ENCODE measurements around the gene MED27.
"Not testable (repeated sequence)": the region's sequence is repeated elsewhere in the genome, so short reads cannot be mapped to it uniquely, and the experiment has no call there.

Gene MED27

GRCh38 chr9:132077881-132078698 lies 1.6 kb downstream of the MED27 start:
- no peak for DNase-seq (ENCODE audit: low spot score)

GRCh38 chr9:132075853-132076252 lies 3.8 kb downstream of the MED27 start:
- DNase-seq (ENCODE audit: low spot score): no peak

DNA sequence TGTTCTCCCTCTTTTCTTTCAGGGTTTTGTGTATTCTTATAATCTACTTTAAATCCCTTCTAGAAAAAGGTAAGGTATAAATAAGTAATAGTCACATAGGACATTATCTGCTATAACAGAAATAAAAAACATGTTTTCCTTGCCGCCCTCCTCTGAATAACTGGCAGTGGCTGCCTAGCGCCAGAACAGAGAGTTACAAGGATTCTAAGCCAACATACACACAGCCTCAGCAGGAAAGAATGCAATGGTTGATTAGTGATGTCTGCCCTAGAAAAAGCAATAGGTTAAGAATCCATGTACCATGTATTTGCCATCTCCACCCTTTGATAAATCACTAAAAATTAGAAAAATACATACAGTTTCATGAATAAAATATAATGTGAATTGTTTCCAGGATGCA lies 4.9 kb downstream of the MED27 start:
- DNase-seq (ENCODE audit: low spot score): no peak

DNA sequence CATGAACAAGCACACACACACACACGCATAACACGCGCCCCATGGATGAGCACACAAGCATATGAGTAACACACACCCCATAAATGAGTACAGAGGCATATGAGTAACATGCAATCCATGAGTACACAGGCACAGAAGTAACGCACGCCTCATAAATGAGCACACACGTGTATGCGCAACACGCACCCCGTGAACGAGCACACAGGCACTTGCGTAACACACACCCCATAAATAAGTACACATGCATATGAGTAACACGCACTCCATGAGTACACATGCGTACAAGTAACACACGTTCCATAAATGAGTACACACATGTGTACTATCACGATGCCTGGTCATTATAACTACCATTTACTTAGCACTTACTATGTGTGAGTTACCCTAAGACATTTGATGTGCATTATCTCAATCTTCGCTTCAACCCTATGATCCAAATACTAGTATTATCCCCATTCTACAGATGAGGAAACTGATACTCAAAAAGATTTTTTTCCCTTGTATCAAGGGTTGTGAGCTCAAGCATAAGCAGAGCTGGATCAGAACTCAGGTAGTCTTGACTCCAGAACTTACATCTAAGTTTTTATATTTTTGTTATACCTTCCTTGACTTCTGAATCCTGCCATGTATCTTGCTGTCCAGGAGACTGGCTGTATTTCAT lies 7.7 kb downstream of the MED27 start:
- no peak for DNase-seq (ENCODE audit: low spot score)

GRCh38 chr9:132069046-132069898 lies 10.4 kb downstream of the MED27 start:
- DNase-seq (ENCODE audit: low spot score): no peak

DNA sequence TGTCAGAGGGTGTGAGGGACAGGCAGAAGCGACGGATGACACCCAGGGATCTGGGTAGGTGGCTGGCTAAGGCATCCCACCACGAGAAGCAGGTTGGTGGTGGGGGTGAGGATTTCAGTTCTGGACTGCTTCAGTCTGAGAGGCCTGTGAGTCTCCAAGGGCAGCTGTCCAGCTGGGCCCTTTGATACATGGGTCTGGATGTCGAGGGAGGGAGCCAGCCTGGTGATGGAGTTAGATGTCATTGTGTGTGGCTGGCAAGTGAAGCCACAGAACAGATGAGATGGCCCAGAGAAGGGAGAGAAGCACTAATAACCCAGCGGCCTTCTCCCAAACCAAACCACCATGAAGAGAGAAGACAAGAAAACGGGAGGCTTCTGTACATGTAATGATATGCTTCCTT lies 11.1 kb downstream of the MED27 start:
- DNase-seq (ENCODE audit: low spot score): no peak

DNA sequence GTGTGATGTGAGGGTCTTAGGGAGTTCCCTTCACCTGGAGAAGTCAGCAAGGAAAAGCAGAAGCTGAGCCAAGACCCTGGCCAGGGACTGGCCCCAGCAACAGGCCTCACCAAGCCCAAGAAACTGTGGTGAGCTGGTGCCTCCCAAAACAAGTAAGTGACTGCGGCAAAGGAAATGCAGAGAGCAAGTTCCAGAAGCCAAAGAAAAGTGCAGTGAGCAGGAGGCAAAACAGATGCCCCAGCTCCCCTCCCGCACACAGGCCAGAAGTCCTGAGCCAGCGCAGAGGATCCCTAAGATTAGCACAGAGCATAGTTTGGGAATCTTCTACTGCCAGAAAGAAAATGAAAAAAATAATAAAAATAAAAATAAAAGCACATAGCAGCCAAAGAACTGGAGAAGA lies 13.2 kb downstream of the MED27 start:
- no peak for DNase-seq (ENCODE audit: low spot score)

DNA sequence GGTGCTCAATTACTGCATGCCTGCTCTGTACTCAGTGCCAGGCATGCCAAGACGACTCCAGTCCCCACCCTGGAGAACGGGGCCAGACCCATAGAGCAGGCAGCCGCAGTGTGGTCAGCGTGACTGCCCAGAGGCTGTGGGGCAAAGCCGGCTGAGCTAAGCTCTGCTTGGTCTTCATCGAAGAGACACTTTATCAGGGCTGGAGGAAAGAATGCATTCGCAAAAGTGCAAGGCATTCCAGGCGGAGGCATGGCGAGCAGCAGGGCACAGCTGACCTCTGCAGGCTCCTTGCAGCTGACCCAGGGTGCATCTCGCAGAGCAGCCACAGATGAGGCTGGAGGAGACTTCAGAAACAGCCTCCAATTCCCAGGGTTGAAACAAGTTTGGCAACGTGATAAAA lies 13.6 kb downstream of the MED27 start:
- no peak for DNase-seq (ENCODE audit: low spot score)

- DNase-seq (ENCODE audit: low spot score): no peak
Measured at GRCh38 chr9:132063281-132063680, 16.4 kb downstream of the MED27 start.

- DNase-seq (ENCODE audit: low spot score): no peak
Measured at GRCh38 chr9:132062806-132063205, 16.9 kb downstream of the MED27 start.

- DNase-seq (ENCODE audit: low spot score): no peak
Measured at GRCh38 chr9:132061526-132061925, 18.1 kb downstream of the MED27 start.

DNA sequence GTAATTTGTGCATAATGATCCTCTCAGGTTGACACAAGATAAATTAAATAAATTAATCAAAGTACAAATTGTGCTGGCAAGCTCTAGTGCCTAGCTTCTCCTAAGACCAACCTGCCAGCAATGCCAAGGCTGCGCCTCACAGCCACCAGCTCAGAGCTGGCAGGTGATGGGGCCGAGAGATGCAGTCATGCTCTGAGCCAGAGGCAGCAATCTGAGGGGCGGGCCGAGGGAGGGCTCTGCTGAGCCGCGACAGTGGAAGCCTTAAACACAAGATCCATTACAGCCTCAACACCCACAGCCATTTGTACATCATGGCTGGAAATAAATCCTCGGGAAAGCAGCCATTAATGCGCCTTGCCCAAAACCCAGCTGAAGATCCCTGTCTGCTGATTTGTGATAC lies 20.3 kb downstream of the MED27 start:
- DNase-seq (ENCODE audit: low spot score): no peak

GRCh38 chr9:132058226-132058625 lies 21.4 kb downstream of the MED27 start:
- DNase-seq (ENCODE audit: low spot score): not testable (repeated sequence)

DNA sequence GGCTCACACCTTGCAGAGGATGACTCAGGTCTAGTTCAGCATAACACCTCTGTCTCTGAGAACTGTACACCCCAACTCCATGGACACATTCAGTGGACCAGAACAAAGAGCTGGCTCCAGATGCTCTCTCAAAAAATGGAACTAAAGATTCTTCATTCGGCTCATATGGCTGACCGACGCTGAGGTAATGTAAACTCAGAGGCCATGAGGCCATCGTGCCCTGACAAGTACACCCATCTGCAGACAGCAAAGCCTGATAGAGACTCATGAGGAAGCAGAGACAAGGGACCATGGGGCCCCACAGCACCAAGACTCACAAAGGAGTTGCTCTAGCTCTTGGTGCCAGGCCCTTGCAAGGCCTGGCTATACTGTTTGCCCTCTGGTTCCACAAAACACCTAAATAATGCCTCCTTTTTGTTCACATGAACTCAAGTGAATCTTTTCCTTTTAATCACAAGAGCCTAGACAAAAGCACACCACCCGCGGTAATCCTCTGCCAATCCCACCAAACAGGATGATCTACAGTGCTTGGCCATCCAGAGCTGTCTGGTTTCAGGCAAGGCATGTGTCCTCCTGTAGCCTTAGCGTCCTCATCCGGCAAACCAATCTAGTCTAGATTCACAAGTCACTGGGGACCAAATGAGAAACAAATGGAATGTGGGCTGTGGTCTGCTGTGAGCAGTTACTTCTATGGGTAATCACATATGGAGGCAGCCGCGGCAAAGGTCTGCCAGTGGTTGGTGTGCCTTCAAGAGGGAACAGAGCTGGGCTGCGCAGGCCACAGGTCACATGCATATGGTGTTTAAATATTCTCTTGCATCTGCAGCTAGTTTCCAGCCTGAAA lies 22.7 kb downstream of the MED27 start:
- no peak for DNase-seq (ENCODE audit: low spot score)

DNA sequence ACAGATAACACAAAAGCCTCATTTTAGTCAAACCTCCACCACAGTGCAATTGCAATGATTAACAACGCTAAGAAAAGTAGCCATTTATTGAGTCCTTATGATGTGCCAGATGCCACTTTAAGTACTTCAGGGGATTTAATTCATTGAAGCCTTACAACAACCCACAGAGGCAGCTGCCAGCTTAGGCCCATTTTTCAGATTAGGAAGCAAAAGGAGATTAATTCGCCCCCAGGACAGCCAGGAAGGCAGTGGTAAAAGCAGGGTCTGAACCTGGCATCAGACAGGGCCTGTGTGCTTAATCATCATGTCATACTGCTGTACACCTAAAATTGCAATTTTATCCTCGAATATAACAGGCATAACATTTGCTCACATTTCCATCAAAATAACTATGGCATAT lies 23.9 kb downstream of the MED27 start:
- DNase-seq (ENCODE audit: low spot score): no peak

DNA sequence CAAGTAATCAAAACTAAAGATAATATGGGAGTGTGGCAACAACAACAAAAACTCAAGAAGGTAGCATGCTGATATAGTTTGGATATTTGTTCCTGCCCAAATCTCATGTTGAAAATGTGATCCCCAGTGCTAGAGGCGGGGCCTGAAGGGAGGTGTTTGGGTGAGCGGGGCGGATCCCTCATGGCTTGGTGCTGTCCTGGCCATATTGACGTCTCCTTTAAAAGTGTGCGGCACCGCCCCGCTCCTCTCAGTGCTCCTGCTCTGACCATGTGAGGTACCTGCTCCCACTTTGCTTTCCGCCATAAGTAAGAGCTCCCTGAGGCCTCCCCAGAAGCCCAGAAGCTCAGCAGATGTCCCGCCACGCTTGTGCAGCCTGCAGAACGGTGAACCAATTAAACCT lies 25.6 kb downstream of the MED27 start:
- no peak for DNase-seq (ENCODE audit: low spot score)

- DNase-seq (ENCODE audit: low spot score): no peak
Measured at GRCh38 chr9:132049900-132050299, 29.8 kb downstream of the MED27 start.

- DNase-seq (ENCODE audit: low spot score): no peak
Measured at GRCh38 chr9:132049323-132049882, 30.3 kb downstream of the MED27 start.

DNA sequence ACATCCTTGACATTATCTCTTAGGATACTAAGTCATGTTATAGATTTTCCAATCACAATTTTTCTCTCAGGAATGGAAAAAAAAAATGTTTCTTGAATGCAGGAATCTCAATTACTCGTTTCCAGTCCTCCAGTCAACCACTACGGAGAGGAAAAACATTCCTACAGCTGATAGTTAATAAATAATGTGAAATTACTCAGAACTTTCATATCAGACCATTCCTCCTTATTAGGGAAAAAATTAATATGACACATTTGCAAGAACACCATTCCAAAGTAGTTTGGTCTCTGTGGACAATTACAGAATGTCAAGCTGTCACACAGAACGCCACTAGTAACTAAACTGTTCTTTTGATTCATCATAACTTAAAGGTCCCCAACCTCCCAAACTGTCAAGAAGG lies 31.5 kb downstream of the MED27 start:
- no peak for DNase-seq (ENCODE audit: low spot score)

DNA sequence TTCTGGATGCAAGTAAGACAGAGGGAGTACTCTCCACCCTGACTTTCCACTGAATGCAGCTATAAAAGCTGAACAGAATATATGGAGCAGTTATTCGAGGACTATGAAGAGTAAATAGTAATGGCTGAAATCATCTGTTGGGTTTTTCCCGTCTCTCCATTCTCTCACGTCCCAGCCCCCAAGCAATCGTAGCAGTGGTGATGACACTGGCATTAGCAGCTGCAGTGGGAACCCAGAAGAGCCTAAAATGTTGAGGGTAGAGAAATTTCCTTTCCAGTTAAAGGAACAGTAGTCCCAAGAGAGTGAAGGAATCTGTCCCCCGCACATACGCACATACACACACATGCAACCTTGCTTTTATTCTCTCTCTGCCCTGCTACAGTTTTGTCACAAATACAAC lies 33.2 kb downstream of the MED27 start:
- DNase-seq (ENCODE audit: low spot score): no peak

- DNase-seq (ENCODE audit: low spot score): no peak
Measured at GRCh38 chr9:132044176-132044875, 35.3 kb downstream of the MED27 start.

Measured in hematopoietic multipotent progenitor cell treated with erythropoietin and hydrocortisone succinate and interleukin-3 and kit ligand, for 17 days (in vitro differentiated cells).